ENCODE data around the gene PRKCA. TPM values are rescaled to one million over a fixed set of nuclear protein-coding genes. Genes with fewer than 3 reads are reported as not detected.

The PRKCA gene
- total RNA-seq, 1 donor from 2014 or later: 3.9 TPM

GRCh38 chr17:66777689-66778225 is 475.3 kb downstream of the PRKCA start:
- DNase-seq: peak; percentile 16

GRCh38 chr17:66778531-66779236 is 476.3 kb downstream of the PRKCA start:
- DNase-seq: no peak

- DNase-seq: no peak
These were observed 476.8 kb downstream of the PRKCA start for GRCh38 chr17:66779237-66779606.

GRCh38 chr17:66781135-66781534 is 478.7 kb downstream of the PRKCA start:
- DNase-seq: no peak

GRCh38 chr17:66782851-66783250 is 480.4 kb downstream of the PRKCA start:
- no peak for DNase-seq

- no peak for DNase-seq
These were observed 481.4 kb downstream of the PRKCA start for GRCh38 chr17:66783656-66784381.

GRCh38 chr17:66784621-66785364 is 482.4 kb downstream of the PRKCA start:
- no peak for DNase-seq

- no peak for DNase-seq
These were observed 483.7 kb downstream of the PRKCA start for GRCh38 chr17:66786107-66786506.

GRCh38 chr17:66787914-66788313 is 485.5 kb downstream of the PRKCA start:
- no peak for DNase-seq

- DNase-seq: no peak
These were observed 486.7 kb downstream of the PRKCA start for GRCh38 chr17:66789093-66789492.

- DNase-seq: no peak
These were observed 487.6 kb downstream of the PRKCA start for GRCh38 chr17:66789961-66790437.

- DNase-seq: no peak
These were observed 488.2 kb downstream of the PRKCA start for GRCh38 chr17:66790501-66791061.

GRCh38 chr17:66791347-66791746 is 488.9 kb downstream of the PRKCA start:
- no peak for DNase-seq

GRCh38 chr17:66793814-66794213 is 491.4 kb downstream of the PRKCA start:
- no peak for DNase-seq

- DNase-seq: no peak
These were observed 493.1 kb downstream of the PRKCA start for GRCh38 chr17:66795486-66795885.

- DNase-seq: no peak
These were observed 497.6 kb downstream of the PRKCA start for GRCh38 chr17:66799849-66800537.

GRCh38 chr17:66803474-66803951 is 501.1 kb downstream of the PRKCA start:
- no peak for DNase-seq

- DNase-seq: no peak
These were observed 503.2 kb downstream of the PRKCA start for GRCh38 chr17:66805567-66805966.

GRCh38 chr17:66807182-66807581 is 504.8 kb downstream of the PRKCA start:
- no peak for DNase-seq

GRCh38 chr17:66809408-66809807 is 507.0 kb downstream of the PRKCA start:
- DNase-seq: no peak

- no peak for DNase-seq
These were observed 508.7 kb downstream of the PRKCA start for GRCh38 chr17:66810951-66811682.

Data from skin of body (tissue), 2 donors.